GM15510 (cell line): ENCODE data around the gene FGF8.

Experiments used
- POLR2A ChIP-seq: IDR thresholded peaks from 3 replicates; pipeline ENCODE4 v1.6.1; 2011; ENCODE audit warnings: borderline replicate concordance; ENCODE audit not compliant: insufficient read length; ENCODE audit errors: extremely low read depth

FGF8 gene

GRCh38 chr10:101774589-101775272, 1.2 kb downstream of the FGF8 start:
- TF ChIP-seq POLR2A = no peak

DNA sequence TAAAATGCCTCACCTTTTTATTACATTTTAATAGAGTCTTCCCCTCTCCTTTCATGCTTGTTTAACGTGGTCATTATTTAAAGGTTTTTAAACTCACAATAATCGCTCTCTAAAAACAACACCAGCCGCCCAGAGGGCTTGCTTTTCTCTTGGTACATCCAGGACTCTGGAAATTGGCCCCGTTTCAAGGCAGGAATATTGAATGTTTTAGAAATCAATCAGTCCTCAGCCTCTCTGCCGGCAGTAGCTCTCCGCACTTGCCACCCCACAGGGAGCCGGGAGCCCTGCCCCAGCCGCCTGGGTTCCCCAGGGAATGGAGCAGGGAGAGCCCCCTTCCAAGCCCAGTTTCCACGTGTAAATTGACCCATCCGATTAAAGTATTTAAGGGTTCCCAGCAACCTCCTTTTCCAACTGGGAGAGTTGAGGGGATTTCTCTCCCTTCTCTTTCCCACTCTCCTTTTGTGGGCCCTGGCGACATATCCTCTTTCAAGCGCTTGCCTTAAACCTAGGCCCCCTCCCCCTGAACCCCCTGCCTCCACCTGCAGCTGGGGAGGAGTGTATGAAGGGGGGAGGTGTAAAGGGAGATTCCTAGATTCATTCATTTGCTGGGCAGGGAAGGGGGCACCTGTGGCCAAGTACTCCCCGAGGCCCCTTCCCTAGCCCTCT, 1.9 kb downstream of the FGF8 start:
- TF ChIP-seq POLR2A = no peak

GRCh38 chr10:101772895-101773761, 2.8 kb downstream of the FGF8 start:
- no peak for TF ChIP-seq POLR2A

GRCh38 chr10:101772017-101772894, 3.7 kb downstream of the FGF8 start:
- TF ChIP-seq POLR2A = no peak

DNA sequence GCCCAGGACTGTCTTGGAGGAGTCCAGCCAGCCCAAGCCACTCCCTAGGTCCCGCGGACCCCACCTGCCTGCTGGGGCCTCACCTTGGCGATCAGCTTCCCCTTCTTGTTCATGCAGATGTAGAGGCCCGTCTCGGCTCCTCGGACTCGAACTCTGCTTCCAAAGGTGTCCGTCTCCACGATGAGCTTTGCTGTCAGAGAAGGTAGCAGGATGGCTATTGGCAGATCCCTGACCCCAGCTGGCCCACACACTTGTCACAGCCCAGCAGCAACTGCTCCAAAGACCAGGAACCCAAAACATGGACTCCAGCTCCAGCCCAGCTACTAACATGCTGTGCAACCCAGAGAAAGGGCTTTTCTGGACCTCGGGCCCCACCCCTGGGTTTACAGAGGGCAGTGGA, 4.5 kb downstream of the FGF8 start:
- TF ChIP-seq POLR2A = no peak

GRCh38 chr10:101770331-101771215, 5.3 kb downstream of the FGF8 start:
- no peak for TF ChIP-seq POLR2A

- no peak for TF ChIP-seq POLR2A
Observed at GRCh38 chr10:101769541-101770180, 6.3 kb downstream of the FGF8 start.

GRCh38 chr10:101768791-101769170, 7.1 kb downstream of the FGF8 start:
- no peak for TF ChIP-seq POLR2A

DNA sequence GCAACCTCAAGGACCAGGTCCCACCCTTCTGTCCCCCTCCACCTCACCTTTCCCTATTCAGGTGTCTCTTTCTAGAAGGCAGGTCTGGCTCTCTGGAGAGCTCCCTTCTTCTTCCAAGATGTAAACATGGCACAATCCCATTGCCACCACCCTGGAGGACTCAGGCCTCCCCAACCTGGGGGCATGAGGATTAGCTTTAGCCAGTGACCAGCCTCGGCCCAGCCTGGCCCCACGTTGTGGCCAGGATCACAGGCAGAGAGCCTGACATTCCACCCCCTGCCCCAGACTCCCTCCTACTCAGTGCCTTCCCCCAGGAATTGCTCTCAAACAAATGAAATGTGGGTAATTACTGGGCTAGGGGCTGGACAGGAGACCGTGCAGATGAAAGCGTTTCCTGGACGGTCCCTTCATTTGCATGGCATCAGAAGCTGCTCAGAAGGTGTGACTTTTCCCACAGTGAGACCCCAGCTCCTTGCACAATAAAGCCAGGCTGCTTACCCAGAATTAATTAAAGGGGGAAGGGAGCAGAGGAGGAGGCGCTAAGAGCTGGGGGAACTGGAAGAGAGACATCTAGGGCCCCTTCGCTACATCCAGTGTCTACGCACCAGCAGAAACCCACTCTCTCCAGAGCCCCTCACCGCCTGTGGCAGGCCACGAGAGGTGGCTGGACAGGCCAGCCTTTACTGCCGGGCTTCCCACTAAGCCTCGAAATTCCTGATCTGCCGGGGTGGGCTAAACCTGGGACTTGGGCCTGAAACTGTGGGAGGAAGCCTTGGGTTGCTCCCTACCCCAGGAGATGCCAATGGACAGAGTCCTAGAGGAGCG, 7.7 kb downstream of the FGF8 start:
- TF ChIP-seq POLR2A = no peak

GRCh38 chr10:101767600-101767945, 8.3 kb downstream of the FGF8 start:
- TF ChIP-seq POLR2A = no peak

DNA sequence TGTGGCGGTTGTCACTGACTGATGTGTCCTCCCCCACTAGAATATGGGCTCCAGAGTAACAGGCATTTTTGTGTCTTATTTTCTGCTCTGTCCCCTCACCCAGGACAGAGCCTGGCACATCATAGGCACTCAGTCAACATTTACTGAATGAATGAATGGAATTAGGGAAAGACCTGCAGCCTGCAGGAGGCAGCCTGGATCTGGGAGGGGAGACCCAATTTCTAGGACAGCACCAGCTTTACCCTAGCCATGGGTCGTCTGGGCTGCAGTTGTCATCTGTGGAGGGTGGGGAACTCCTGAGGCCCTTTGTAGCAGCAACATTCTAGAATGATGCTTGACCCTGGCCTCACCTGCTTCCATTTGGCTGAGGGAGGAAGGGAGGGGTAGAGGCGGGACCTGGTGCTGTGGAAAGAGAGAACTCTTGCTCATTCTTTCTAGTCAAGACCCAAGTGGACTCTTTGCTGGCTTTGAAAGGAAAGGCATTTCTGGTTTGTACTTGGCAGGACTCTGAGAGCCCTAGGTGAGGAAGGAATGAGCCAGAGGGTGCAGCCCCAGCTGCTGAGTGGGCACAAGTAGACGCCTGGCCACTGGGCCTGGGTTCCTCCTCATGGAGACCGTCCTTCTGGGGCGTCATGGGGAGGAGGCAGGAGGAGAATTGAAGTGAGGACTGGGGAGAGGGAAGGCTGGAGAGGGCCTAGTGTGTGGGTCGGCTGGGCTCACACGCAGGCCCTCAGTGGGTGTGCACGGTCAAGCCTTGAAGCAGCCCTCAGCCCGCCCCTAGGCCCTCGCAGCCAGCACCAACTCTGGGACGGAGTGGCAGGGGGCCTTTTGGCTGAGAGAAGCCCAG, 8.9 kb downstream of the FGF8 start:
- TF ChIP-seq POLR2A = no peak

- TF ChIP-seq POLR2A = no peak
Observed at GRCh38 chr10:101766306-101766705, 9.6 kb downstream of the FGF8 start.
